HG03575 (cell line): ENCODE measurements around the gene XRN2.

Experiments used
- ATAC-seq: cut with Tn5 transposase; IDR thresholded peaks from one replicate; pipeline ENCODE4 v1.9.1; 2021; ENCODE audit not compliant: unreplicated experiment, insufficient number of reproducible peaks, low FRiP score; ENCODE audit errors: extremely low read depth

The XRN2 gene, protein sequence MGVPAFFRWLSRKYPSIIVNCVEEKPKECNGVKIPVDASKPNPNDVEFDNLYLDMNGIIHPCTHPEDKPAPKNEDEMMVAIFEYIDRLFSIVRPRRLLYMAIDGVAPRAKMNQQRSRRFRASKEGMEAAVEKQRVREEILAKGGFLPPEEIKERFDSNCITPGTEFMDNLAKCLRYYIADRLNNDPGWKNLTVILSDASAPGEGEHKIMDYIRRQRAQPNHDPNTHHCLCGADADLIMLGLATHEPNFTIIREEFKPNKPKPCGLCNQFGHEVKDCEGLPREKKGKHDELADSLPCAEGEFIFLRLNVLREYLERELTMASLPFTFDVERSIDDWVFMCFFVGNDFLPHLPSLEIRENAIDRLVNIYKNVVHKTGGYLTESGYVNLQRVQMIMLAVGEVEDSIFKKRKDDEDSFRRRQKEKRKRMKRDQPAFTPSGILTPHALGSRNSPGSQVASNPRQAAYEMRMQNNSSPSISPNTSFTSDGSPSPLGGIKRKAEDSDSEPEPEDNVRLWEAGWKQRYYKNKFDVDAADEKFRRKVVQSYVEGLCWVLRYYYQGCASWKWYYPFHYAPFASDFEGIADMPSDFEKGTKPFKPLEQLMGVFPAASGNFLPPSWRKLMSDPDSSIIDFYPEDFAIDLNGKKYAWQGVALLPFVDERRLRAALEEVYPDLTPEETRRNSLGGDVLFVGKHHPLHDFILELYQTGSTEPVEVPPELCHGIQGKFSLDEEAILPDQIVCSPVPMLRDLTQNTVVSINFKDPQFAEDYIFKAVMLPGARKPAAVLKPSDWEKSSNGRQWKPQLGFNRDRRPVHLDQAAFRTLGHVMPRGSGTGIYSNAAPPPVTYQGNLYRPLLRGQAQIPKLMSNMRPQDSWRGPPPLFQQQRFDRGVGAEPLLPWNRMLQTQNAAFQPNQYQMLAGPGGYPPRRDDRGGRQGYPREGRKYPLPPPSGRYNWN

GRCh38 chr20:21303061-21303871 lies at the start of gene XRN2:
TSS of gene XRN2 (plus strand) at chr20:21303331. CDS start at chr20:21303399, 68 bp downstream.
- peak; percentile 37 for ATAC-seq

DNA sequence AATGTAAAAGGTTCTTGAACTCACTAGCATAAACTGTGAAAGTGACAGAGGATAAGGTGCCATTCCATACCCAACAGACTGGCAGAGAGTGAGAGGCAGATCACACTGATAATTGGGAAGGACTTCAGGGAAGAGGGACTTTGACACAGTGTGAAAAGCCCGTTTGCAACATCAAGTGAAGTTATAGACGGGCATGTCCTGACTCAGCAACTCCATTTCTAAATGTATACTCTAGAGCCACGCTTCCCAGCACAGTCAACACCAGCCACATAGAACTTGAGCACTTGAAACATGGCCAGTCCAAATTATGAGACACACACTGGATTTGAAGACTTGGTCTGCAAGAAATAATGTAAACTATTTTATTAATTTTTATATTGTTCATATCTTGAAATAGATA lies 45.9 kb upstream of the XRN2 start:
- no peak for ATAC-seq

GRCh38 chr20:21258411-21258810 lies 44.7 kb upstream of the XRN2 start:
- ATAC-seq: no peak

DNA sequence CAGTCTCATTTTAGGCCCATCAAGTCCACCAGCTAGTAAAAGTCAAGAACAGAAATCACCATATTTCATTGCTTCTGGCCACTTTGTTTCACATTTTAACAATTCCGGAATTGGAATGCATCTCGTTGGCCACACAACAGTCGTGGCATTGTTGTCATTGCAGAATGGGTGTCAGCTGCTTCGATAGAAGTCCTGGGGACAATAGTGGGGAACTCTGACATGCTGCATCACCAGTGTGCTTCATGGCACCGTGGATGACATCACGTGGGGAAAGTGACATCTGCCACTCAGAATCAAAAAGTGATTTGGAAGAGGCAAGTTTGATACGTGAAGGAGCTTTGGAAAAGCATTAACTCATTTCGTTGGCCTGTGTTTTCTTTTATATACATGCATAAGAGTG lies 43.8 kb upstream of the XRN2 start:
- ATAC-seq: no peak

GRCh38 chr20:21262812-21263211 lies 40.3 kb upstream of the XRN2 start:
- ATAC-seq: no peak

DNA sequence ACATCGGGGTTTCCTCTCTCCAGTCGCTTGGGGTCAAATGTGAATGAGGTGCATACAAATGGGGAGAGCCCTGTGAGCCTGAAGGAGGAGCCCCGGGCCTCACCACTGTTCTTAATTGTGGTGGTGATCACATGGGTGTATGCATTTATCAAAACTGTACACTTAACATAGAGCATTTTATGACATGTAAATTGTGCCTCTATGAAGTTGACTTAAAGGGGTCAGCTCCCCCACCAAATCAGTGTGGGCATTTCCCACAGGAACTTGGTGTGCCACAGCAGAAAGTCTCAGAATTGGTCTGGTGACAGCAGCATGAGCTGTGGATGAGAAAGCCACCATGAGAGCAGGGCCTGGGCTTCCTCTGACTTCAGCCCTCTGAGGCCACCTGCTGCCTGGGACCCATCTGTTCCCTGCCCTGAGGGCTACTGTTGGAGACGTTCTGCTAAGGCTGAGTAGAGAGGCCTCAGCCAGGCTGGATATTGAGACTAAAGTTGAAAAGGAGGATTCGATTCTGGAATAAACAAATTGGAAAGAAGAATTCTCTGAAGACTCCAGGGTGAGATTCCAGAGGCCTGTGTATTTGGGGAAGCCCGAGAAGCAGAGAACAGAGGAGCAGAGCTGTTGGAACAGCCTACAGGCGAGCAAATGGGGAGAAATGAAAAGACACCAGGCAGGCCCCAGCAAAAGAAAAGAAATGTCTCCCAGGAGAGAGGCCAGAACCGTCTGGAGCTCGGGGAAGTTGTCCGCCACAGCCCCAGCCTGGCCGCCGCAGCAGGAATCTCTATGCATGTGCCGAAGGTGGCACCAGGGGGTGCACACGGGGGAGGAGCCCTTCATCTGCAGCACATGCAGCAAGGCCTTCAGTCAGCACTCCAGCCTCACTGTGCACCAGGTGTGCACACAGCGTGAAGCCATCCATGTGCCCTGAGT lies 37.6 kb upstream of the XRN2 start:
- ATAC-seq: no peak

GRCh38 chr20:21266191-21266536 lies 37.0 kb upstream of the XRN2 start:
- no peak for ATAC-seq

DNA sequence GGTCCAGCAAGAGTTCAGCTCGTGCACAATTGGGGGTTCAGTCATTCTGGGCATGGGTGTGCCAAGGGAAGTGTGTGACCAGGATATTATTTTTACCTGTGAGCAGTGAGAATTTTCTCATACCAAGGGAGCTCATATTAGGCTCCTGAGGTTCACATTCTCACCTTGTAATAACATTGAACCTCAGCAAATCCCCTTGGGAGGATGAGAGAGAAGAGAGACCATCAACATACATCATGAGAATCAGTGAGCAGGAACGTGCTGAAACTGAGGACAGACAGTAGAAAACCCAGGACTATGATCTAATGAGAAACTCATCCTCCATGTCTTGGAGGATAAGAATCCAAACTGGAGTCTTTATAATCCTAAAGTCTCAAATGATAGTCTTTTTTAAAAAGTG lies 33.4 kb upstream of the XRN2 start:
- ATAC-seq: no peak

DNA sequence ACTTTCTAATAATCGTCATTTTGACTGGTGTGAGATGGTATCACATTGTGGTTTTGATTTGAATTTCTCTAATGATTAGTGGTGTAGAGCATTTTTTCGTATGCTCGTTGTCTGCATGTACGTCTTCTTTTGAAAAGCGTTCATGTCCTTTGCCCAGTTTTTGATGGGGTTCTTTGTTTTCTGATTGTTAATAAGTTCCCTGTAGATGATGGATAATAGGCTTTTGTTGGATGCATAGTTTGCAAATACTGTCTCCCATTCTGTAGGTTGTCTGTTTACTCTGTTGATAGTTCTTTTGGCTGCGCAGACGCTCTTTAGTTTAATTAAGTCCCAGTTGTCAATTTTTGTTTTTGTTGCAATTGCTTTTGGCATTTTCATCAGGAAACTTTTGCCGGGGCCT lies 32.3 kb upstream of the XRN2 start:
- ATAC-seq: no peak

GRCh38 chr20:21272279-21272678 lies 30.9 kb upstream of the XRN2 start:
- ATAC-seq: no peak

DNA sequence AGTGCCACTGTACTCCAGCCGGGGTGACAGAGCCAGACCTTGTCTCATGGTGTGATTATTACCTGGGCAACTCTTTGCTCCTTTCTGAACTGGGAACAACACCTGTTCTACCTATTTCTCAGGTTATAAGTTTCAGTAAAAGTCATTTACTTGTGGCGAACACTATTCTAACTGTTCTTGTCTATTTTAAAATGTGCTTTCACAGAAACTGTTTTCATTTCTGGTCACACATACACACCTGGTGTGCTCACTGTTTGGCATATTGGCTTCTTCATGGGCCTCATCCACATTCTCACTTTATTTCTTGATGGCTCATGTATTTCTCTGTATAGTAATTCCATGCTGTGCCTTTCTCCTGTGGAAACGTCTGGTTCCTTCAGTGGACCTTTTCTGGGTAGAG lies 30.5 kb upstream of the XRN2 start:
- ATAC-seq: no peak

DNA sequence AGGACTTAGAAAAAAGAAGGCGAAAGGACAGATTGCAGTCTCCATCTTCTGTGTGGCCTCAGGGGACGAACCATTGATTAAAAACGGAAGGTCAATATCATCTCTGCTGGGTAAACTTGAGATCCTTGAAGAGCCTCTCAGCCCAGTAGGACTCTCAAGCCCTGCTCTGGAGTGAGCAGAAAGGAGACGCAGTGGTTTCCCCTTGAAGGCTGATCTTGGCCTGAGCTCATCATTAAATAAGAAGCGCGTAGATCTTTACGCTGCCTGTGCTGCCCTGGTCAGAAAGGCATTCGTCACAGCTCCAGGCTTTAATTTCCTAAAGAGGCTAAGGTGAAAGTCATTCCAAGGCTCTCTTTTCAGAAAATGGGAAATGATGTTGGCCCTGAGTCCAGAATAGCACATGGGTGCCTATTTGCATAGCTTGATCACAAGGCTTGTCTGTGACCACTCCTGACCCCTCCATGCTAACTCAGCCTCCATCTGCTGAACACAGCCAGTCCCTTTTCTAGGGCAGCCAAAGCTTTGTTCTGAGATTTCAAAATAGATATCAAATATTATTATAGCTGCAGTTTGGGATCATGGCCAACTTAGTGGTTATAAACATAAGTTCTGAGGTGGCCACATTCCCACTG lies 29.3 kb upstream of the XRN2 start:
- ATAC-seq: no peak

DNA sequence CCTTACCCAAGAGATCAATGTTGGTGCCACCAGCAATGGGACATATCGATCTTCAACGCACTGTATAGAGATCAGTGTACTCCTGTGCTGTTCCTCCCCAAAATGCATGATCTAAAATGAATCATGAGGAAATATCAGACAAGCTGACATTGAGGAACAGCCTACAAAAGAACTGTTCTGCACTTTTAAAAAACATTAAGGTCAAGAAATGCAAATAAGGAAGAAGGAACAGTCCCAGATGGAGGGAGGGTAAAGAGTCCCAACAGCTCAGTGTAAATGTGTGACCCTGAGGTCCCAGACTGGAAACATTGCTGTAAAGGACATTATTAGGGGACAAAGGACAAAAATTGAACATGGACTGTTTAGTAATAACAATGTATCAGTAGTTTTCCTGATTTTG lies 24.3 kb upstream of the XRN2 start:
- no peak for ATAC-seq

GRCh38 chr20:21279706-21280521 lies 23.2 kb upstream of the XRN2 start:
- no peak for ATAC-seq

GRCh38 chr20:21280522-21281016 lies 22.6 kb upstream of the XRN2 start:
- ATAC-seq: no peak

- no peak for ATAC-seq
These were observed 16.4 kb upstream of the XRN2 start for GRCh38 chr20:21286775-21287174.
